ENCODE results near the gene GLT6D1. TPM values are rescaled to one million over a fixed set of nuclear protein-coding genes. Genes with fewer than 3 reads are reported as not detected.

The GLT6D1 gene
- total and polyA plus RNA-seq, 2 of the 4 experiments (the other 2 are of a cell fraction), result not detected

DNA sequence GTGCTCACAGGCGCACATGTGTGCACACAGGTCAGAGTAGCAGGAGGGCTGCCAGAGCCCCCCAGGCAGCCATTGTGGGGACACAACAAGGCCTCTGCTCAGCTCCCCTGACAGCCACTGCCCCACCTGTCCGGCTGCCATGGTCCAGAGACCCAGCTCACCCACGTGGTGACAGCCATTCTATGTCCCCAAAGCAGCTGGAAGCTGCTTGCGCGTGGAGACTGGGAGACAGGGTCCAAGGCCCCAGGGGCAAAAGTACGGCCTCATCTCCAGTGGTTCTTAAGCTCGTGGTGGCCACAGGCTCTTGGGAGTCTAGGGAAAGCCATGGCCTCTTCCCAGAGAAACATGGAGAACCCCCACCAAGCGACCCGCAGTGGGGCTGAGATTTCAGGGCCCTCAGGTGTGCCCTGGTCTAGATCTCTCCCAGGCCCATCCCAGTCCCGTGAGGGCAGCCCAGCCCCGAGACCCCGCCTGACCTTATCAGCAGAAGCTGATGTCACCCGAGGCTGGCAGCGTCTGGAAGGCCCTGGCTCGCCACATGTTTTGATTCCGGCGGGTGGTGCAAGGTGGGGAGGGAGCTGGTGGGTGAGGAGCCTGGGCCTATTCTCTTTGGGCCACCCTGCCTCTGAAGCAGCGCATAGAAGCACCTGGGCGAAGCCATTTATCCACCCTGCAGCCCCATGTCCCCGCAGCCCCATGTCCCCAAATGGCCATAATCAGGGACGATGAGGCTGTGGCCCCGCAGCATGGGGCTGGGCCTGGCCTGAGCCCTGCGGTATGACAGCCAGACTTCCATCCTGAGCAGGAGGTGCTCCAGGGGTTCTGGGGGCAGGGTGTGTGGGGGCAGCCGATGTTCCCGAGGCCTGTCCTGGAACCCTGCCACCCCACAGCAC, 31.7 kb downstream of the GLT6D1 start:
- Histone ChIP-seq H3K4me3 (ENCODE audit: insufficient read depth, low read depth, low read length) (no peak overlapping the region), H4K8ac (ENCODE audit: low read depth in 2 of 2, low read length in 2 of 2) (no peak overlapping the region), H2BK5ac (ENCODE audit: low read depth, low read length, poor library complexity, severe bottlenecking) (no peak overlapping the region), H4K91ac (ENCODE audit: insufficient read depth, low read depth, low read length) (no peak overlapping the region), H3K14ac (replicated peaks; ENCODE audit: low read depth, low read length) (no peak overlapping the region), H3K4me2 (ENCODE audit: low read depth, low read length) (no peak overlapping the region), H2BK20ac (ENCODE audit: low read depth, low read length) (no peak overlapping the region), H3K36me3 (ENCODE audit: control insufficient read depth, insufficient read depth, low read length) (no peaks in the 10 kb centered on the region), H2BK120ac (ENCODE audit: low read depth, low read length) (no peak overlapping the region), H2BK15ac (ENCODE audit: low read depth, low read length) (no peak overlapping the region), H3K27me3 (ENCODE audit: control insufficient read depth, insufficient read depth, low read length) (no peaks in the 10 kb centered on the region; the same call in 1 of the 2 replicates), H3K56ac (ENCODE audit: extremely low read depth, insufficient read depth, low read length) (no peak overlapping the region), H2AK5ac (ENCODE audit: low read depth, low read length) (no peak overlapping the region), H3K79me1 (ENCODE audit: low read depth in 1 of 2, low read length in 2 of 2) (no peaks in the 10 kb centered on the region), H3K4me1 (ENCODE audit: control insufficient read depth, insufficient read depth, low read length) (no peaks in the 10 kb centered on the region), H3K4ac (ENCODE audit: low read depth, low read length) (no peak overlapping the region), H3K18ac (ENCODE audit: low read depth, low read length) (no peak overlapping the region), H3K9me3 (ENCODE audit: control insufficient read depth, insufficient read depth, low read length) (no peaks in the 10 kb centered on the region), H2AK9ac (replicated peaks; ENCODE audit: low read depth, low read length, poor library complexity) (no peak overlapping the region), H4K5ac (ENCODE audit: low read depth, low read length) (no peak overlapping the region), H4K20me1 (ENCODE audit: insufficient read depth, low read length) (no peaks in the 10 kb centered on the region), H3K9ac (ENCODE audit: low read depth, low read length) (no peak overlapping the region), H3K9me1 (ENCODE audit: insufficient read depth, low read length) (no peaks in the 10 kb centered on the region), H3K27ac (ENCODE audit: insufficient read depth, low read length) (no peak overlapping the region), H2AFZ (replicated peaks; ENCODE audit: low read length, poor library complexity) (no peak overlapping the region), H3K23ac (ENCODE audit: low read depth, low read length) (no peak overlapping the region)
- dilution Hi-C loops (cut with HindIII; ENCODE audit: low sequenced_read_pairs, unreplicated experiment) (no loop called here), intact Hi-C loops (cut with micrococcal nuclease) (loop anchor here (10.0 kb wide), 1 partner anchor 187 kb away; no protein-coding TSS in a partner anchor), in situ Hi-C loops (cut with MboI; ENCODE audit: low sequenced_read_pairs) (loop anchor here (25.0 kb wide), 1 partner anchor 330 kb away; no protein-coding TSS in a partner anchor)
- CTCF ChIA-PET, result no interaction called here
- no TSS peak for BruUV-seq (replicated peaks)
- ATAC-seq (ENCODE audit: low read depth) (no peak), DNase-seq (no peak)
- POLR2A ChIA-PET (ENCODE audit: unreplicated experiment), result no interaction called here
- 61% methylated on average over 11 of the region's 25 CpGs; no CpG with 5 or more reads in 1 of the 2 experiments for WGBS, 2 experiments (ENCODE audit: extremely low coverage in 2 of 2, insufficient read length in 1 of 2)
- no peak for TF ChIP-seq POLR2A (IDR thresholded peaks at IDR 0.05; ENCODE audit: low read depth, low read length)
- TF ChIP-seq, protein P1, sequence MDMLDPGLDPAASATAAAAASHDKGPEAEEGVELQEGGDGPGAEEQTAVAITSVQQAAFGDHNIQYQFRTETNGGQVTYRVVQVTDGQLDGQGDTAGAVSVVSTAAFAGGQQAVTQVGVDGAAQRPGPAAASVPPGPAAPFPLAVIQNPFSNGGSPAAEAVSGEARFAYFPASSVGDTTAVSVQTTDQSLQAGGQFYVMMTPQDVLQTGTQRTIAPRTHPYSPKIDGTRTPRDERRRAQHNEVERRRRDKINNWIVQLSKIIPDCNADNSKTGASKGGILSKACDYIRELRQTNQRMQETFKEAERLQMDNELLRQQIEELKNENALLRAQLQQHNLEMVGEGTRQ (IDR thresholded peaks at IDR 0.05; ENCODE audit: low read depth, low read length), result no peak
- no peak for TF ChIP-seq RAD21 (IDR thresholded peaks at IDR 0.05; ENCODE audit: low read length)
- TF ChIP-seq RCOR1 (IDR thresholded peaks at IDR 0.05; ENCODE audit: insufficient replicate concordance, low read length), result no peak
- no peak for TF ChIP-seq RFX5 (IDR thresholded peaks at IDR 0.05; ENCODE audit: low read depth, low read length)
- no peak for TF ChIP-seq MAFK (IDR thresholded peaks at IDR 0.05; ENCODE audit: low read depth, low read length)
- no peak for TF ChIP-seq BHLHE40 (IDR thresholded peaks at IDR 0.05; ENCODE audit: low read depth, low read length)
- TF ChIP-seq MAZ (IDR thresholded peaks at IDR 0.05; ENCODE audit: borderline replicate concordance, low read depth, low read length), result no peak
- no peak for TF ChIP-seq SMC3 (IDR thresholded peaks at IDR 0.05; ENCODE audit: low read depth, low read length)
- TF ChIP-seq, protein P2, sequence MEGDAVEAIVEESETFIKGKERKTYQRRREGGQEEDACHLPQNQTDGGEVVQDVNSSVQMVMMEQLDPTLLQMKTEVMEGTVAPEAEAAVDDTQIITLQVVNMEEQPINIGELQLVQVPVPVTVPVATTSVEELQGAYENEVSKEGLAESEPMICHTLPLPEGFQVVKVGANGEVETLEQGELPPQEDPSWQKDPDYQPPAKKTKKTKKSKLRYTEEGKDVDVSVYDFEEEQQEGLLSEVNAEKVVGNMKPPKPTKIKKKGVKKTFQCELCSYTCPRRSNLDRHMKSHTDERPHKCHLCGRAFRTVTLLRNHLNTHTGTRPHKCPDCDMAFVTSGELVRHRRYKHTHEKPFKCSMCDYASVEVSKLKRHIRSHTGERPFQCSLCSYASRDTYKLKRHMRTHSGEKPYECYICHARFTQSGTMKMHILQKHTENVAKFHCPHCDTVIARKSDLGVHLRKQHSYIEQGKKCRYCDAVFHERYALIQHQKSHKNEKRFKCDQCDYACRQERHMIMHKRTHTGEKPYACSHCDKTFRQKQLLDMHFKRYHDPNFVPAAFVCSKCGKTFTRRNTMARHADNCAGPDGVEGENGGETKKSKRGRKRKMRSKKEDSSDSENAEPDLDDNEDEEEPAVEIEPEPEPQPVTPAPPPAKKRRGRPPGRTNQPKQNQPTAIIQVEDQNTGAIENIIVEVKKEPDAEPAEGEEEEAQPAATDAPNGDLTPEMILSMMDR (conservative IDR thresholded peaks at IDR 0.05; ENCODE audit: low read depth, low read length), result no peak
- no peak for TF ChIP-seq CHD1 (IDR thresholded peaks at IDR 0.05; ENCODE audit: low read depth, low read length)
- TF ChIP-seq CEBPB (IDR thresholded peaks at IDR 0.05; ENCODE audit: low read depth, low read length), result no peak
- TF ChIP-seq, protein P3, sequence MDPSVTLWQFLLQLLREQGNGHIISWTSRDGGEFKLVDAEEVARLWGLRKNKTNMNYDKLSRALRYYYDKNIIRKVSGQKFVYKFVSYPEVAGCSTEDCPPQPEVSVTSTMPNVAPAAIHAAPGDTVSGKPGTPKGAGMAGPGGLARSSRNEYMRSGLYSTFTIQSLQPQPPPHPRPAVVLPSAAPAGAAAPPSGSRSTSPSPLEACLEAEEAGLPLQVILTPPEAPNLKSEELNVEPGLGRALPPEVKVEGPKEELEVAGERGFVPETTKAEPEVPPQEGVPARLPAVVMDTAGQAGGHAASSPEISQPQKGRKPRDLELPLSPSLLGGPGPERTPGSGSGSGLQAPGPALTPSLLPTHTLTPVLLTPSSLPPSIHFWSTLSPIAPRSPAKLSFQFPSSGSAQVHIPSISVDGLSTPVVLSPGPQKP (IDR thresholded peaks at IDR 0.05; ENCODE audit: borderline replicate concordance, low read depth, low read length), result no peak
- no peak for TF ChIP-seq MXI1 (IDR thresholded peaks at IDR 0.05; ENCODE audit: borderline replicate concordance, low read depth, low read length)
- TF ChIP-seq NFE2L2 (IDR thresholded peaks at IDR 0.05; ENCODE audit: low read depth, low read length), result no peak

Data from IMR-90 (cell line).